Stimulated activated CD4-positive, alpha-beta T cell treated with anti-CD3 and anti-CD28 coated beads, Interleukin-12 subunit alpha, Interleukin-12 subunit beta, amount 100 ng/mL, for 24 hours (primary cell): ENCODE measurements around the gene JAKMIP2.
"Not testable (repeated sequence)": the region's sequence is repeated elsewhere in the genome, so short reads cannot be mapped to it uniquely, and the experiment has no call there.

ENCODE experiments used
- DNase-seq, 2 experiments: peaks; one replicate each; pipeline ENCODE4 v3.0.0-alpha.2; 2020; ENCODE audit warnings: low read depth in 2 of 2

The JAKMIP2 gene

GRCh38 chr5:147658293-147658932 lies 124.1 kb downstream of the JAKMIP2 start:
- no peak for DNase-seq

GRCh38 chr5:147648597-147648996 lies 133.9 kb downstream of the JAKMIP2 start:
- DNase-seq: no peak

- no peak for DNase-seq
Observed at GRCh38 chr5:147645197-147645596, 137.3 kb downstream of the JAKMIP2 start.

GRCh38 chr5:147644460-147644859 lies 138.1 kb downstream of the JAKMIP2 start:
- no peak for DNase-seq

- no peak for DNase-seq
Observed at GRCh38 chr5:147643142-147643541, 139.4 kb downstream of the JAKMIP2 start.

GRCh38 chr5:147642666-147643065 lies 139.9 kb downstream of the JAKMIP2 start:
- no peak for DNase-seq

- DNase-seq: no peak
Observed at GRCh38 chr5:147639321-147639720, 143.2 kb downstream of the JAKMIP2 start.

- DNase-seq: no peak
Observed at GRCh38 chr5:147636729-147636984, 145.9 kb downstream of the JAKMIP2 start.

- no peak for DNase-seq
Observed at GRCh38 chr5:147635882-147636728, 146.4 kb downstream of the JAKMIP2 start.

GRCh38 chr5:147635439-147635838 lies 147.1 kb downstream of the JAKMIP2 start:
- DNase-seq: not testable (repeated sequence)

GRCh38 chr5:147633173-147633572 lies 149.4 kb downstream of the JAKMIP2 start:
- no peak for DNase-seq

GRCh38 chr5:147631428-147632003 lies 151.0 kb downstream of the JAKMIP2 start:
- no peak for DNase-seq

- no peak for DNase-seq
Observed at GRCh38 chr5:147629196-147629595, 153.3 kb downstream of the JAKMIP2 start.

GRCh38 chr5:147628058-147628895 lies 154.3 kb downstream of the JAKMIP2 start:
- DNase-seq: peak in 1 of 2 experiments; percentile 20

GRCh38 chr5:147626464-147626863 lies 156.1 kb downstream of the JAKMIP2 start:
- DNase-seq: no peak

GRCh38 chr5:147621016-147621415 lies 161.5 kb downstream of the JAKMIP2 start:
- no peak for DNase-seq

GRCh38 chr5:147619281-147619878 lies 163.1 kb downstream of the JAKMIP2 start:
- DNase-seq: no peak

- no peak for DNase-seq
Observed at GRCh38 chr5:147617711-147618350, 164.7 kb downstream of the JAKMIP2 start.

- no peak for DNase-seq
Observed at GRCh38 chr5:147617191-147617606, 165.3 kb downstream of the JAKMIP2 start.

- no peak for DNase-seq
Observed at GRCh38 chr5:147616421-147616820, 166.1 kb downstream of the JAKMIP2 start.

GRCh38 chr5:147613359-147613758 lies 169.2 kb downstream of the JAKMIP2 start:
- no peak for DNase-seq
